H1 (cell line): Measurements from ENCODE around the gene OLA1. TPM values are rescaled to one million over a fixed set of nuclear protein-coding genes. Genes with fewer than 3 reads are reported as not detected.

Experiments
- JUND ChIP-seq: IDR thresholded peaks from 2 replicates; pipeline ENCODE4 v1.6.1; 2011; ENCODE audit warnings: mild to moderate bottlenecking, improper control_type of control experiment, low read length
- POLR2A ChIP-seq, 2 experiments: IDR thresholded peaks; 1 replicate in 1 of 2; 2 replicates in 1 of 2; pipeline ENCODE4 v1.6.1; 2011; ENCODE audit warnings: low read depth in 2 of 2, low read length in 2 of 2, mild to moderate bottlenecking in 2 of 2; ENCODE audit errors: control extremely low read depth in 1 of 2
- POLR2AphosphoS5 ChIP-seq: IDR thresholded peaks from 2 replicates; pipeline ENCODE4 v1.6.1; 2011; ENCODE audit warnings: low read depth, low read length
- SAP30 ChIP-seq: fragments of 300-600 bp; sonication (generic); IDR thresholded peaks from 2 replicates; pipeline ENCODE4 v1.7.1; 2012; ENCODE audit warnings: low read length, moderate library complexity, mild to moderate bottlenecking, inconsistent platforms; ENCODE audit not compliant: insufficient read depth, insufficient replicate concordance
- SP2 ChIP-seq: IDR thresholded peaks from 2 replicates; pipeline ENCODE4 v1.6.1; 2012; ENCODE audit warnings: mild to moderate bottlenecking, low read length, inconsistent platforms
- ZNF274 ChIP-seq: IDR thresholded peaks from 2 replicates; pipeline ENCODE4 v1.7.0; 2012; ENCODE audit warnings: low read length, borderline replicate concordance; ENCODE audit errors: extremely low read depth
- polyA plus RNA-seq, 7 experiments: library from polyadenylated mRNA; depleted of rRNA in 3 of 7; stranded (reverse) in 5 of 7; unstranded in 2 of 7; fragments of >200 nt in 5 of 7; fragments of 200-250 nt in 2 of 7; gene quantifications; 1 replicate in 5 of 7; 2 replicates in 1 of 7; 4 replicates in 1 of 7; pipeline versions ENCODE4 v1.2.1 to v1.2.3, GENCODE V29; 2011 to 2013; ENCODE audit warnings: missing spikeins in 2 of 7, mixed read lengths in 2 of 7
- total RNA-seq: library from RNA; stranded (reverse); fragmentation: NEBNext Ultra II Directional; extraction: Animal tissue kit (Norgen Biotek cat#: 25700); gene quantifications from 2 replicates; pipeline ENCODE4 v1.2.1, GENCODE V29; 2021

Gene OLA1
- total and polyA plus RNA-seq, 2 of the 8 experiments (the other 6 are each of a cell fraction or from before 2014, with no cell fraction given) = 39.3 to 158 TPM

GRCh38 chr2:174072069-174072468 lies 176.3 kb downstream of the OLA1 start (continued):
- TF ChIP-seq POLR2AphosphoS5 = no peak
- TF ChIP-seq SAP30 = no peak
- no peak for TF ChIP-seq POLR2A (IDR thresholded peaks at IDR 0.05; ENCODE audit: control extremely low read depth in 1 of 2, low read depth in 2 of 2, low read length in 2 of 2)
- TF ChIP-seq SP2 = no peak
- no peak for TF ChIP-seq ZNF274
- TF ChIP-seq JUND = no peak
